Activated T-helper 2 cell treated with anti-CD3 and anti-CD28 coated beads, Interferon-gamma antibody, Interleukin-2, Interleukin-4, amounts not matched to agents 10 μg/mL and 5 μg/mL and 100 μg/mL, durations not matched to agents 14 hours and 24 hours and 36 hours (primary cell): ENCODE results near the gene IL1R2. TPM values are rescaled to one million over a fixed set of nuclear protein-coding genes. Genes with fewer than 3 reads are reported as not detected.

Source experiments
- DNase-seq: peaks from one replicate; pipeline ENCODE4 v3.0.0; 2021; ENCODE audit warnings: low spot score
- H3K27ac Mint-ChIP-seq: one replicate; pipeline ENCODE4 v1.8.0; 2021; ENCODE audit warnings: mixed read lengths
- H3K27me3 Mint-ChIP-seq: one replicate; pipeline ENCODE4 v1.8.0; 2021; ENCODE audit warnings: low read depth, mixed read lengths
- H3K36me3 Mint-ChIP-seq: one replicate; pipeline ENCODE4 v1.8.0; 2021; ENCODE audit warnings: low read depth, mixed read lengths
- H3K4me1 Mint-ChIP-seq: one replicate; pipeline ENCODE4 v1.8.0; 2021; ENCODE audit warnings: low read depth, mixed read lengths
- H3K4me3 Mint-ChIP-seq: one replicate; pipeline ENCODE4 v1.8.0; 2021; ENCODE audit warnings: low read depth, mild to moderate bottlenecking, moderate library complexity, mixed read lengths
- H3K9me3 Mint-ChIP-seq: one replicate; pipeline ENCODE4 v1.8.0; 2021; ENCODE audit warnings: mixed read lengths
- intact Hi-C: fragments of 100-400 bp; cut with micrococcal nuclease; formaldehyde crosslinking; loops from one replicate; pipeline ENCODE4 v1.15.1; 2023
- total RNA-seq: library from RNA; stranded (reverse); gene quantifications from 2 replicates; pipeline ENCODE4 v1.2.3, GENCODE V29; 2022

IL1R2 gene
- total RNA-seq, 1 donor from 2014 or later = 1.8 TPM

DNA sequence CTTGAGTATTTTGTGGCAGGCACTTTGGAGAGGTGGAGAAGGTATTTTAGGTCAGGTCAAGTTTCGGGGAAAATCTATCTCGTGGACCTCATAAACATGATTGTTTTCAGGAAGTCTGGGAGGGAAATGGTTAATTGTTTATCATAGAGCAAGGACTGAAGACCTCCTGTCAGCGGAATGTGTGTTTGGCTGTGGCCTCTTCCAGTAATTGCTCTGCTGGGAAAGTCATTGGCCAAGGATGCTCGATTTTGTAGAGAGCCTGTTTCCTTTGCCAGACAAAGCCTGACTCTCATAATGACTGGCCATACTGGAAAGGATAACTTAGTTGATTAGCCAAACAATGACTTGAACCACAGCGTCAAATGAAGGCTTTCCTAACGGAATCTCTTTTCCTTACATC is 30.0 kb downstream of the IL1R2 start:
- DNase-seq = no peak
- Mint-ChIP-seq H3K4me1 (peaks cover 13% of the 10 kb centered on the region), H3K9me3 (no peaks in the 10 kb centered on the region), H3K27ac (no peak overlapping the region), H3K36me3 (no peaks in the 10 kb centered on the region), H3K4me3 (no peak overlapping the region), H3K27me3 (peaks cover 4% of the 10 kb centered on the region)
- intact Hi-C loops = loop anchor here (1.0 to 2.0 kb wide), 4 partner anchors 41 to 333 kb away; partner anchors contain the start of gene IL18R1

DNA sequence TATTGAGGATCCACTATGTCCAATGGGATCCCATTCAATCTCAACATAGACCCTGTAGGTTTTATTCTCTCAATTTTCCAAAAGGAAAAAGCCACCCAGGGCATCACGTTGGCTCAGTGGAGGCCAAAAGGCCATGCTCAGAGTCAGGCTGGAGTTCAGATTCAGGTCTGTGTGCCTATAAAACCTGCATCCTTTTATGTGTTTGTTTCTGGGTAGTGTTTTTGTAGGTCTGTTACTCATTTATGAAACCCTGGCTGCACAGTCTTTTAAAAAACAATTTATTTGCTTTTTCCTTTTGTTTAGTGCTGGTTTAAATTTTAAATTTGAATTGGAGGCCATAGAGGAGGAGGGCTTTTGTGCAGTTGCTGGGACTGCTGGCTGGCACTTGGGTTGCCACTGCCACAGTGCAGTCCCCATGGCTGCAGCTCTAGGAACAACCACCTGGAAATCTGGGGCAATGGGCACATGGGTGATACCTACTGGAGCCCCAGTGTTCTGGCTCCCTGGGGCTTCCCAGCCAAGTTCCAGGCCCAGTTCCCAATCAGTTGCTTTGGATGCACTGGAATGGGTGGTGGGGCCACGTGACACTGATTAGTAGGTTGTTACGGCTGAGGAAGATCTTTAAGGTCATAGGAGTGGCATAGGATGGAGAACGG is 31.3 kb downstream of the IL1R2 start:
- Mint-ChIP-seq H3K27ac (no peak overlapping the region), H3K36me3 (no peaks in the 10 kb centered on the region), H3K9me3 (no peaks in the 10 kb centered on the region), H3K27me3 (peaks cover 4% of the 10 kb centered on the region), H3K4me1 (peaks cover 20% of the 10 kb centered on the region), H3K4me3 (no peak overlapping the region)
- intact Hi-C loops = loop anchor here (1.0 kb wide), 1 partner anchor 217 kb away; no protein-coding TSS in a partner anchor
- no peak for DNase-seq

DNA sequence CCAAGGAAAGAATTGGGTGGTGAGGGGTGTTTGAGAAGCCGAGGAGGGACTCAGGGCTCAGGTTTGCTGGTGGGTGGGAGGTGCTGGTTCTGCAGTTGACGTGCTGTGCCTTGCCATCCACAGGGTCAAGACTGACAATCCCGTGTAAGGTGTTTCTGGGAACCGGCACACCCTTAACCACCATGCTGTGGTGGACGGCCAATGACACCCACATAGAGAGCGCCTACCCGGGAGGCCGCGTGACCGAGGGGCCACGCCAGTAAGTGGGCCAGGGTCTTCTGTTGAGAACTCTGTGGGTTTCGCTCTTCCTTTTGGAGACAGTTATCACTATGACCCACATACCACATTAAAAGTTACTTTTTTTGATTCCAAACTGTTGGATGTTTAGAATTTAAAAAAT is 32.6 kb downstream of the IL1R2 start:
- Mint-ChIP-seq H3K4me3 (no peak overlapping the region), H3K27me3 (peaks cover 4% of the 10 kb centered on the region), H3K36me3 (no peaks in the 10 kb centered on the region), H3K4me1 (peaks cover 33% of the 10 kb centered on the region), H3K27ac (no peak overlapping the region), H3K9me3 (no peaks in the 10 kb centered on the region)
- DNase-seq = no peak
- intact Hi-C loops = no loop called here

DNA sequence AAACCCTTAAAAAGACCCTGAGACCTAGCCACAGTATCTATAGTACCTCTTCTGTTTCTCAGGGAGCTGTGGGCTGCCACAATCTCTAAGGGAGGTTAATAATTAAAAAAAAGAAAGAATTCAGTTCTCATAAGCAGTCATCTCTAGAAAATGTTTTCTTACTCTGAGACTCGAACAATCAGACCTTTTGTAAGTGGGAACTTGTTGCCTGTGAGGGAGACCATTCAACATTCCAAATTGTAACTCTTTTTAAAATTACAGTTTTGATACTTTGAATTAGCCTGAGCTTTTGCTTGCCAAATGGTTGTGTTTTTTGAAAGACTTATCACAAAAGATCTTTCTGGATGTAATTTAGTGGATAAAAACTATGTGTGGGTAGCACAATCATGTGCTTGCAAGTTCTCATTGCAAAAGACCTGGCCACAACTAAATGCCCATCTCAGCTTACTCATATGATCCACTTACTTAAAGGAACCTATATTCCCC is 33.3 kb downstream of the IL1R2 start:
- DNase-seq = no peak
- no peak overlapping the region for H3K27ac Mint-ChIP-seq
- H3K9me3 Mint-ChIP-seq = no peaks in the 10 kb centered on the region
- H3K4me1 Mint-ChIP-seq = peaks cover 38% of the 10 kb centered on the region
- peaks cover 4% of the 10 kb centered on the region for H3K27me3 Mint-ChIP-seq
- intact Hi-C loops = no loop called here
- no peak overlapping the region for H3K4me3 Mint-ChIP-seq
- H3K36me3 Mint-ChIP-seq = no peaks in the 10 kb centered on the region

DNA sequence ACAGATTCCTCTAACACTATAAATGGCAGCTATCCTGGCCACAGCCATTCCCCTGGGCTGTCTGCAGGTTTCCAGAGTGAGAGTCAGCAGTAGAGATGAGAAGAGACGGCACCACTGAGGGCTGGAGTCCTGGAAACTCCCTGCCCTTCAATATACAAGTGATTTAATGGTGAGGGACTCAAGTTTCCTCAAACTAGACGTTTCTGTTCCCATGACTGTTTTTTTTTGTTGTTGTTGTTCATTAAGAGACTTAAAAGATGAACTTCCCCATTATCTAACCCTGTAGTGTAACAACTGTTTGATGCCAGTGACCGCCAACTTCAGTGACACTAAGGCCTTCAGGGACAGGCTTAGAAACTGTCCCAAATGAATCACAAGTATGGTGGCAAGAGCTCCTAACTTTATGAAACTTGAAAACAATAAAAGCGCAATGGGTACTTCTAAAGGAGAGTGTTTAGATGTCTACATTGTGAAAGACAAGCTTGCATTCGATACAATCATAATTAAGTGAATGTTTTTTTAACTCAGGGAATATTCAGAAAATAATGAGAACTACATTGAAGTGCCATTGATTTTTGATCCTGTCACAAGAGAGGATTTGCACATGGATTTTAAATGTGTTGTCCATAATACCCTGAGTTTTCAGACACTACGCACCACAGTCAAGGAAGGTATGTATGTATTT is 34.0 kb downstream of the IL1R2 start:
- no peak for DNase-seq
- no peak overlapping the region for H3K27ac Mint-ChIP-seq
- intact Hi-C loops = no loop called here
- no peaks in the 10 kb centered on the region for H3K27me3 Mint-ChIP-seq
- H3K9me3 Mint-ChIP-seq = no peaks in the 10 kb centered on the region
- H3K4me1 Mint-ChIP-seq = peaks cover 33% of the 10 kb centered on the region
- H3K36me3 Mint-ChIP-seq = no peaks in the 10 kb centered on the region
- no peak overlapping the region for H3K4me3 Mint-ChIP-seq

DNA sequence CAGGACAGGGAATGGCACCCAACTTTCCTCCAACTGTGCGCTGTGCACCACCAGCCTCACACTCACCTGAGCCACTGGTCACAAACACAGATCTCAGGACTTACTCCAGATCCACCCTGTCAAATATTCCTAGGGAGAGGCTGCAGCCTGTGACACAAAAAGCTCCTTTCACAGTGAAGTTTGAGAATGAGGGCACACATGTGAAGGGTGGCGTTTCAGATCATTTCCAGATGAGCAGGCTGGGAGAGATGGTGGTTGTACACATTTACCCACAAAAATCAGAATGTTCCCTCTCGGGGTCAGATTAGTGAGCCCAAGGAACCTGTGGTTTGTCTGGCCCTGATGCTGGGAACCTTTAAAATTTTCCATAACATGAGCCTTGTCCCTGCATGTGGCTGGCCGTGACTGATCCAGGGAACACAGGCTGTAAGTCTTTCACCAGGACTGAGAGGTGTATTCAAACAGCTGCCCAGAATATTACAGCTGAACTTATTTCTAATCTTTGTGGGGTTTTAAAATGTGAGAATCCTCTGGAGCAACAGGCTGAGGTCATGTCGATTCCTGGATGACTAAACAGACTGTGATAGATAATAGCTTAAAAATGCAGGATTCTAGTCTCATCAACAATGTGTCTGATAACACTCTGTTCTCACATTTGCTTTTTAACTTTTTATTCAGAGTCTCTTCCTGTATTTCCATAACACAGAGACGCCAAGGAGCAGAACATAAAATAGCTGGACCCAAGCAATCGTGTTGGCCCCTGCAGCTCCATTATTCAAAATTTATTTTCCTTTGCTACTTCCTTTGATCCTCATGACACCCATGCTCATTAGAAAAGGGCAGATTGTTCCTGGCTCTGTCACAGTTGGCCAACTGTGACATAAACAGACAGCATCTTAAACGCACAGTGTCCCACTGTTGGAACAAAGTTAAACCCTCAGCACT is 35.5 kb downstream of the IL1R2 start:
- H3K4me1 Mint-ChIP-seq = peaks cover 33% of the 10 kb centered on the region
- no peaks in the 10 kb centered on the region for H3K36me3 Mint-ChIP-seq
- no peaks in the 10 kb centered on the region for H3K9me3 Mint-ChIP-seq
- H3K27me3 Mint-ChIP-seq = no peaks in the 10 kb centered on the region
- no peak overlapping the region for H3K4me3 Mint-ChIP-seq
- no peak overlapping the region for H3K27ac Mint-ChIP-seq
- DNase-seq = no peak
- intact Hi-C loops = no loop called here

DNA sequence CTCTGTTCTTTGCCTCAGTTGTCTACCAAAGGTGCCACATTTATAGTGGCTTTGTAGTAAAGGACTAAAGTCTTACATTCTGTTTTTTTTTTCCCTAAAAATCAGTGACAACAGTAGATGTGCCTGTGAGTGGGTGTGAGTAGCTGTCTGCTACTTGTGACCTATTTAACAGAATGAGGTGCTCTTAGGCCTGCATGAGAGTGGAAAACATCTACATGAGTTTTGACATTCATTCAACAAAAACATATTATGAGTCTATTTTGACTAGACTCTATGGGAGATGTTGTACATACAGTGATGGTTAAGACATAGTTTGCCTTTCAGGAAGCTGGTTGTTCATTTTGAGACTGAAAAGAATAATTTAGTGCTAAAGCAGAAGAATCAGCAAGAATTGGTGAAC is 36.7 kb downstream of the IL1R2 start:
- peaks cover 44% of the 10 kb centered on the region for H3K4me1 Mint-ChIP-seq

DNA sequence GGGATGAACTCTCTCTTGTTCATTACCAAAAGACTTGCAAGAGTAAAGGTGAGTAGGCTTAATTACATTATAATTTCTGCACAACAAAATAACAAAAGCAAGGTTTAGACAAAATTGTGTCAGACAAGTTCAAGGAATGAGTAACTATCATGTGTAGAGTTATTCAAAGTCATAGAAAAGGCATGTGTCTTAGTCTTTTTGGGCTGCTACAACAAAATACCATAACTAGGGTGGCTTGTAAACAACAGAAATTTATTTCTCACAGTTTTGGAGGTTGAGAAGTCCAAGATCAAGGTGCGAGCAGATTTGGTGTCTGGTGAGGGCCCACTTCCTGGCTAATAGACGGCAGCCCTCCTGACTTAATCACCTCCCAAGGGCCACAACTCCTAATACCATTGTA is 37.6 kb downstream of the IL1R2 start:
- DNase-seq = no peak
- Mint-ChIP-seq H3K4me1 (peaks cover 52% of the 10 kb centered on the region), H3K4me3 (no peak overlapping the region), H3K27me3 (no peaks in the 10 kb centered on the region), H3K27ac (no peak overlapping the region), H3K36me3 (no peaks in the 10 kb centered on the region), H3K9me3 (no peaks in the 10 kb centered on the region)
- intact Hi-C loops = loop anchor here (2.0 kb wide), 1 partner anchor 53 kb away; no protein-coding TSS in a partner anchor

More for the DNA sequence above, 36.7 kb downstream of the IL1R2 start:
- no peak for DNase-seq
- Mint-ChIP-seq H3K27me3 (no peaks in the 10 kb centered on the region), H3K36me3 (no peaks in the 10 kb centered on the region), H3K9me3 (no peaks in the 10 kb centered on the region), H3K27ac (no peak overlapping the region), H3K4me3 (no peak overlapping the region)
- intact Hi-C loops = loop anchor here (2.0 kb wide), 1 partner anchor 54 kb away; no protein-coding TSS in a partner anchor

DNA sequence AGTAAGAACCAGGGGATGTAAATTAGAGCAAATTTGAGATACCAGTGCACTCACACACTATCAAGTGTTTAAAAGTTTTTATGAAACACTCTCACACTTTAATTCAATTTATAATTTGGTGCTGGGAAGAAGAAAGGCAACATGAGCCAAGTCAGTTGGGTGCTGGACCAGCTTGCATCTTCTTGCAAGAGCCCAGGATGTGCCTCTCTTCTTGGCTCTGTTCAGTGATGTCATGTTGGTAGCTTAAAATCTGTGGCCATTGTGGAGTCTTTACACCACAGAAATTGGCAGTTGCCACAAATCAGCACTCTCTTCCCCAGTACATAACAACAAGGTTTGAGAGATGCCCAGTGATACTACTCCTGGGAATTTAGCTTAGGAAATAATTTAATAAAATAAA is 38.2 kb downstream of the IL1R2 start:
- Mint-ChIP-seq H3K27me3 (no peaks in the 10 kb centered on the region), H3K4me1 (peaks cover 56% of the 10 kb centered on the region), H3K4me3 (no peak overlapping the region), H3K9me3 (no peaks in the 10 kb centered on the region), H3K27ac (no peak overlapping the region), H3K36me3 (no peaks in the 10 kb centered on the region)
- no peak for DNase-seq
- intact Hi-C loops = loop anchor here (2.0 kb wide), 1 partner anchor 53 kb away; no protein-coding TSS in a partner anchor

DNA sequence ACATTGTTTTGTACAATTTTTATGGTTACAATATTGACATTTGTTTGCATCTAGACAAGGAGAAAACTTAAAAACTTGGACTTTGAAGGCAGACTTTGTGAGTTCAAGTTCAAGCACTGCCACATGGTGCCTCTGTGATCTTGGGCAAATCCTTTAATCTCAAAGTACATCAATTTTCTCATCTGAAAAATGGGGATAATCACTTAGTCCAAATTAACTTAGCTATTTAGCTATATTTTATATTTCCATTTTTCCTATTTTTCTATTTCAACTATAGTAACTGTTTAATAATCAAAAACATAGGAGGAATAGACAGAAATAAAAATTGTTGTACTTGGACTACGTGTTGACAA is 38.7 kb downstream of the IL1R2 start:
- Mint-ChIP-seq H3K9me3 (no peaks in the 10 kb centered on the region), H3K27ac (no peak overlapping the region), H3K4me1 (peaks cover 54% of the 10 kb centered on the region), H3K27me3 (no peaks in the 10 kb centered on the region), H3K36me3 (no peaks in the 10 kb centered on the region), H3K4me3 (no peak overlapping the region)
- intact Hi-C loops = no loop called here
- no peak for DNase-seq

DNA sequence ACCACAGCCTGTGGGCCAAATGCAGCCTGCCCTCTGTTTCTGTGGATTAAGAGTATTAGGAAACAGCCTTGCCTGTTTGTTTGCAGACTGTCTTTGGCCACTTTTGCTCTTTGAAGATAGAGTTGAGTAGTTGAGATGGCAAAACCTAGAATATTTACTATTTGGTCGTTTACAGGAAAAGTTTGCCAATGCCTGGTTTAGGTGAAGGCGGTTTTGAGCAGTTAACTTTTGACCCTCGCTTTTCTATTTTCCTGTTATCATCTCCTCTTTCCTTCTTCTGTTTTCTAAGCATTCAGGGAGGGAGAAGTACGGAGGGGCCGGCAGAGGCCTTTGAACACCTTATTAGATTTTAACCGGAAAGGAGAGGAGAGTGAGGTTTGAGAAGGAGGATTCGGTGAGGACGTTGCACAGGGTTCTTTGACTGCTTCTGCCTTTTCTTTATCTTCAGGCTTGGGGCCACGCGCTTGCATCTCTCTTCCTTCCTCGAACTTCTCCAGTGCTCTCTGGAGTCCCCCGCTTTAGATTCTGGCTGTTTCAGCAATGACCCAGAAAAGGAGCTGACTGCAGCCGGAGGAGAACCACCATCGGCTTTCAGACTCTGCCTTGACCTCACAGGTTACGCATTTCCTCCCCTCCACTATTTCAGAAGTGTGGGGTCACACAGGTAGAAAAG is 39.2 kb downstream of the IL1R2 start:
- H3K36me3 Mint-ChIP-seq = no peaks in the 10 kb centered on the region
- H3K27ac Mint-ChIP-seq = no peak overlapping the region
- H3K27me3 Mint-ChIP-seq = no peaks in the 10 kb centered on the region
- peaks cover 52% of the 10 kb centered on the region for H3K4me1 Mint-ChIP-seq
- H3K9me3 Mint-ChIP-seq = no peaks in the 10 kb centered on the region
- H3K4me3 Mint-ChIP-seq = no peak overlapping the region
- DNase-seq = no peak
- intact Hi-C loops = no loop called here

DNA sequence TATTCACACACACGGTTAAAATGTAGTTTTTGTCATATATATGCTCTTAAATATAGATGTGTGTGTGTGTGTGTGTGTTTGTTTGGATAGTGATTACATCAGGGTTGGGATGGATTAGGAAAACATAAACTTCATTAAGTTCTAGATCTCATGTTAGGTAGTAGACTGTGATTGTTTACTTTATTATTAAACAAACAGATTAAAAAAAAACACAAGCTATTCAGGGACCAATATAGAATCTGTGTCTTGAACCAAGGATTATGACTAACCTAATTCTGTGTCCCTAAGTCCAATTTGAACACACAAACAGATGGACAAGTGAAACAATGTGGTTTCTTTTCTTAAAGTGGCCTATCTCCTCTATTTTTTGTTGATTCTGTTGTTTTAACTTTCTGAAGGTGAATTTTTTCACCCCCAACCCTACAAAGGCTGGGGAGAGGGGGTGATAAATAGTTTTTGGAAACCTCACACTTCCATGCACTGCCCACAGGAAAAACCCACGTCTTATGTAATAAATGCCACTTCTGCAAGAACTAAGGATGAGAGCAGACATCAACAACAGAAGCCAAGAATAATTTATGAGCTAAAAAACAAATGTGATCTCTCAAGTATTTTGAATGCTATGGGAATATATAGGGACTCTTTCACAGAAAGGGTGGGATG is 40.7 kb downstream of the IL1R2 start:
- Mint-ChIP-seq H3K27me3 (no peaks in the 10 kb centered on the region), H3K9me3 (no peaks in the 10 kb centered on the region), H3K4me3 (no peak overlapping the region), H3K36me3 (no peaks in the 10 kb centered on the region), H3K4me1 (peaks cover 45% of the 10 kb centered on the region), H3K27ac (no peak overlapping the region)
- intact Hi-C loops = no loop called here
- DNase-seq = no peak
